OCI-LY7 (cell line): Measurements from ENCODE around the gene OTUD6A.

ENCODE experiments used
- EZH2phosphoT487 ChIP-seq: fragments of 200-600 bp; sonication (generic); IDR thresholded peaks from 2 replicates; pipeline ENCODE4 v1.6.1; 2018; ENCODE audit warnings: low read depth, borderline replicate concordance, mild to moderate bottlenecking, mixed run types, antibody characterized with exemption, low read length, moderate library complexity, mixed read lengths
- TF ChIP-seq, protein P1 (sequence below): fragments of 200-600 bp; sonication (generic); conservative IDR thresholded peaks from 2 replicates; pipeline ENCODE4 v1.5.1; 2014; ENCODE audit warnings: mild to moderate bottlenecking, antibody characterized with exemption, low read length, moderate library complexity, mixed read lengths

DNA sequence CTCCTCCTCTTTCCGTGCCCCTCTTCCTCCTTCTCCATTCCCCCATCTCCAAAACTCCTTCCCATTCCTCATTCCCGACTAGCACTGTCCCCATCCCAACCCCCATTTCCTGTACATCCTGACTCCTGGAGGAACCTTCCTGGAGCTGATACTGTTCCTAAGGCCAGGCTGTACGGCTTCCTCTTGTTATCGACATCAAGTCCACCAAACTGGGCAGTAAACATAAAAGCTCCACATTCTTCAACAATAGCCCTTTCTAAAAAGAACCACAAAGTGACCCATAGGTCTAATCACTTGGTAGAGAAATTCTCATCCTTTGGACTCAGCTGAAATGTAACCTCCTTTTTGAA, 35.4 kb upstream of the OTUD6A start:
- TF ChIP-seq, protein P1, sequence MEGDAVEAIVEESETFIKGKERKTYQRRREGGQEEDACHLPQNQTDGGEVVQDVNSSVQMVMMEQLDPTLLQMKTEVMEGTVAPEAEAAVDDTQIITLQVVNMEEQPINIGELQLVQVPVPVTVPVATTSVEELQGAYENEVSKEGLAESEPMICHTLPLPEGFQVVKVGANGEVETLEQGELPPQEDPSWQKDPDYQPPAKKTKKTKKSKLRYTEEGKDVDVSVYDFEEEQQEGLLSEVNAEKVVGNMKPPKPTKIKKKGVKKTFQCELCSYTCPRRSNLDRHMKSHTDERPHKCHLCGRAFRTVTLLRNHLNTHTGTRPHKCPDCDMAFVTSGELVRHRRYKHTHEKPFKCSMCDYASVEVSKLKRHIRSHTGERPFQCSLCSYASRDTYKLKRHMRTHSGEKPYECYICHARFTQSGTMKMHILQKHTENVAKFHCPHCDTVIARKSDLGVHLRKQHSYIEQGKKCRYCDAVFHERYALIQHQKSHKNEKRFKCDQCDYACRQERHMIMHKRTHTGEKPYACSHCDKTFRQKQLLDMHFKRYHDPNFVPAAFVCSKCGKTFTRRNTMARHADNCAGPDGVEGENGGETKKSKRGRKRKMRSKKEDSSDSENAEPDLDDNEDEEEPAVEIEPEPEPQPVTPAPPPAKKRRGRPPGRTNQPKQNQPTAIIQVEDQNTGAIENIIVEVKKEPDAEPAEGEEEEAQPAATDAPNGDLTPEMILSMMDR, result no peak
- no peak for TF ChIP-seq EZH2phosphoT487
